ENCODE results near the gene POFUT1. TPM values are rescaled to one million over a fixed set of nuclear protein-coding genes. Genes with fewer than 3 reads are reported as not detected.

The POFUT1 gene
- total RNA-seq, 4 donors from 2014 or later = 11.2 to 47.1 (median 23.3) TPM

DNA sequence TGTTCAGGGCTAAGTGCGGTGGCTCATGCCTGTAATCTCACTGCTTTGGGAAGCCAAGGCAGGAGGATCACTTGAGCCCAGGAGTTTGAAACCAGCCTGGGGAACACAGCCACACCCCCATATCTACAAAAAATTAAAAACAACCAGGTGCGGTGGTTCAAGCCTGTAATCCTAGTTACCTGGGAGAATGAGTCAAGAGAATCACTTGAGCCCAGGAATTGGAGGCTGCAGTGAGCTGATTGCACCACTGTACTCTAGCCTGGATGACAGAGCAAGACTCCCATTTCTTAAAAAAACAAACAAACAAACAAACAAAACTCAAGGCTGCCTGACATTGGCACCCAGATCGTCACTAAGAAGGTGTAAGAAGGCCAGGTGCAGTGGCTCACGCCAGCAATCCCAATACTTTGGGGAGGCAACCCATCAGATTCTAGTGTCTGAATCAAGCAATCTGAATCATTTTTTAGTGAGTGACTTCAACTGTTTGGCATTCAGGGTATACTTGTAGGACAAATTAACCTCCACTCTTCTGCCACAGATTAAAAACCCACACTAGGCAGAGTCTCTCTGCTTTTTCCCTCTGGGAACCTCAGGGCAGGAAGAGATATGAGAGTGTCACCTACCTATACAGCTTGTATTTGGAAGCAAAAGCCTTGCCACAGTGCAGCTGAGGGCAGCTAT is 6.2 kb upstream of the POFUT1 start:
- no peak for DNase-seq
- TF ChIP-seq POLR2A (IDR thresholded peaks at IDR 0.05) = no peak
- TF ChIP-seq, protein P1, sequence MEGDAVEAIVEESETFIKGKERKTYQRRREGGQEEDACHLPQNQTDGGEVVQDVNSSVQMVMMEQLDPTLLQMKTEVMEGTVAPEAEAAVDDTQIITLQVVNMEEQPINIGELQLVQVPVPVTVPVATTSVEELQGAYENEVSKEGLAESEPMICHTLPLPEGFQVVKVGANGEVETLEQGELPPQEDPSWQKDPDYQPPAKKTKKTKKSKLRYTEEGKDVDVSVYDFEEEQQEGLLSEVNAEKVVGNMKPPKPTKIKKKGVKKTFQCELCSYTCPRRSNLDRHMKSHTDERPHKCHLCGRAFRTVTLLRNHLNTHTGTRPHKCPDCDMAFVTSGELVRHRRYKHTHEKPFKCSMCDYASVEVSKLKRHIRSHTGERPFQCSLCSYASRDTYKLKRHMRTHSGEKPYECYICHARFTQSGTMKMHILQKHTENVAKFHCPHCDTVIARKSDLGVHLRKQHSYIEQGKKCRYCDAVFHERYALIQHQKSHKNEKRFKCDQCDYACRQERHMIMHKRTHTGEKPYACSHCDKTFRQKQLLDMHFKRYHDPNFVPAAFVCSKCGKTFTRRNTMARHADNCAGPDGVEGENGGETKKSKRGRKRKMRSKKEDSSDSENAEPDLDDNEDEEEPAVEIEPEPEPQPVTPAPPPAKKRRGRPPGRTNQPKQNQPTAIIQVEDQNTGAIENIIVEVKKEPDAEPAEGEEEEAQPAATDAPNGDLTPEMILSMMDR (IDR thresholded peaks at IDR 0.05) = no peak
- Histone ChIP-seq H3K4me1 (peaks cover 2 to 7% of the 10 kb centered on the region in 2 donors), H3K4me3 (no peak overlapping the region), H3K36me3 (no peaks in the 10 kb centered on the region), H3K27me3 (no peaks in the 10 kb centered on the region), H3K9me3 (no peaks in the 10 kb centered on the region), H3K27ac (no peak overlapping the region)
- intact Hi-C loops (cut with DNase I; ENCODE audit: low total_unique reads) = no loop called here

GRCh38 chr20:32201977-32202363 is 5.7 kb upstream of the POFUT1 start:
- H3K27ac ChIP-seq = peak overlapping the region; percentile 49 to 86
- H3K4me1 ChIP-seq = peaks cover 4 to 12% of the 10 kb centered on the region in 2 donors
- H3K9me3 ChIP-seq = no peaks in the 10 kb centered on the region
- intact Hi-C loops (cut with DNase I; ENCODE audit: low total_unique reads) = no loop called here
- DNase-seq = no peak
- H3K36me3 ChIP-seq = no peaks in the 10 kb centered on the region
- TF ChIP-seq, protein P1 (IDR thresholded peaks at IDR 0.05) = no peak
- no peak for TF ChIP-seq POLR2A (IDR thresholded peaks at IDR 0.05)
- no peaks in the 10 kb centered on the region for H3K27me3 ChIP-seq
- H3K4me3 ChIP-seq = no peak overlapping the region

- no peak for DNase-seq
- TF ChIP-seq POLR2A (IDR thresholded peaks at IDR 0.05) = no peak
- TF ChIP-seq, protein P1 (IDR thresholded peaks at IDR 0.05) = no peak
- Histone ChIP-seq H3K27me3 (no peaks in the 10 kb centered on the region), H3K27ac (peak overlapping the region; percentile 49 to 86), H3K36me3 (no peaks in the 10 kb centered on the region), H3K9me3 (no peaks in the 10 kb centered on the region), H3K4me3 (no peak overlapping the region), H3K4me1 (peaks cover 4 to 12% of the 10 kb centered on the region in 2 donors)
- intact Hi-C loops (cut with DNase I; ENCODE audit: low total_unique reads) = no loop called here
Measured at GRCh38 chr20:32203356-32204204, 4.1 kb upstream of the POFUT1 start.

DNA sequence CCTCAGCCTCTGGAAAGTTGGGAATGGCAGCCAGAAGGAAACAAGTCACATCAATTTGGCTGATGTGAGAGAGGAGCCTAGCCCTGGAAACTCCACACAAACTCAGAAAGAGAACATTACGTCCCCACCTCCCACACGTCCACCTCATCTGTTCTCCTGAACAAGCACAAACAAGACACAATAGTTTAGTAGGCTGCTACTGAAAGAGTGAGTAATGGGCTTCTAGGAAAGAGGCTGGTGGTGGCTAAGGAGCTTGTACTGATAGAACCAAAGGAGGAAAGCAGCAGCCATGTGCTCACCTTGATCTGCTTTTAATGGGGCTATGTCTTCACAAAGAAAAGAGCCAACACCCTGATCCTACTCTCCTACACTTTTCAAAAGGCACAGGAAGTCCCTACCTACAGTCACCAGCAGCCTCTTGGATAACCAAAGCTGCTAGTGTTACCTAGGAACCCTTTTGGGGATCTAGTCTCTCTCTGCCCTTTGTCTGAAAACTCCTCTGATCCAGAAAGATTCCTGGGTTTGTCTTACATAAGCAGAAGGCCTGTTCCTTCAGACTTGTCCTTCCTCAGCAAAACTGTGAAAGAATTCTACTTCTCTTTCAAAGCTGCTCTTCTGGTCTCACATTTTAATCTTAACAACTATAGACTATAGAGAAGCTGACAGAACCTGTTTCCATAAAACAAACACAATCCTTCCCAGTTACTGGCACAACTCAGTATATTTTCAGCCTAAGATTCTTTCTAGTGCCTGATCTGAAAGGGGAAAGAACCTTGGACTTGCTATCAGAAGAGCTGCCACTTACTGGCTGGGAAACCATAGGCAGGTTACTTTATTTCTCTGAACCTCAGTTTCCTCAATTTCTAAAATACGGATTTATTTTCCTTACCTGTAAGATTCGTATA is 3.2 kb upstream of the POFUT1 start:
- DNase-seq = peak; percentile 39 to 73
- Histone ChIP-seq H3K9me3 (no peaks in the 10 kb centered on the region), H3K4me1 (peaks cover 4 to 12% of the 10 kb centered on the region in 2 donors), H3K4me3 (no peak overlapping the region), H3K27me3 (no peaks in the 10 kb centered on the region), H3K36me3 (no peaks in the 10 kb centered on the region), H3K27ac (peak overlapping the region; percentile 86 to 91)
- intact Hi-C loops (cut with DNase I; ENCODE audit: low total_unique reads) = no loop called here
- TF ChIP-seq POLR2A (IDR thresholded peaks at IDR 0.05) = peak; percentile 4 to 39
- TF ChIP-seq, protein P1 (IDR thresholded peaks at IDR 0.05) = no peak

Measured in uterus (tissue), 4 donors.